CD14-positive monocyte (primary cell): ENCODE data around the gene ANKLE1. TPM values are rescaled to one million over a fixed set of nuclear protein-coding genes. Genes with fewer than 3 reads are reported as not detected.

Experiments
- DNase-seq, 3 donors: peaks; one replicate each; pipeline ENCODE4 v3.0.0-alpha.2; 2011 to 2022
- H2AFZ ChIP-seq: 2 replicates; pipeline ENCODE4 v1.6.0; 2012; ENCODE audit warnings: mild to moderate bottlenecking, low read depth, low read length, inconsistent platforms; ENCODE audit not compliant: insufficient read depth, poor library complexity, severe bottlenecking
- H3K27ac ChIP-seq, 2 donors: 1 replicate in 1 of 2; 2 replicates in 1 of 2; pipeline ENCODE4 v1.5.1; 2012 to 2013; ENCODE audit warnings: low read length in 2 of 2, control low read depth in 1 of 2, inconsistent platforms in 1 of 2, low read depth in 1 of 2, mild to moderate bottlenecking in 1 of 2
- H3K27me3 ChIP-seq, 2 donors: one replicate each; pipeline versions ENCODE4 v1.6.0 to v1.6.1; 2011 to 2013; ENCODE audit warnings: low read length in 2 of 2; ENCODE audit not compliant: control insufficient read depth in 2 of 2, insufficient read depth in 2 of 2
- H3K36me3 ChIP-seq, 2 donors: replicated peaks in 1 of 2; 1 replicate in 1 of 2; 2 replicates in 1 of 2; pipeline versions ENCODE4 v1.5.1 to v1.6.1; 2012 to 2013; ENCODE audit warnings: low read length in 2 of 2, control low read depth in 1 of 2, inconsistent platforms in 1 of 2, mild to moderate bottlenecking in 1 of 2; ENCODE audit not compliant: insufficient read depth in 2 of 2, control insufficient read depth in 1 of 2
- H3K4me1 ChIP-seq, 2 donors: 1 replicate in 1 of 2; 2 replicates in 1 of 2; pipeline versions ENCODE4 v1.5.1 to v1.6.1; 2012 to 2013; ENCODE audit warnings: low read length in 2 of 2, control low read depth in 1 of 2, inconsistent platforms in 1 of 2, mild to moderate bottlenecking in 1 of 2, moderate library complexity in 1 of 2; ENCODE audit not compliant: insufficient read depth in 2 of 2, control insufficient read depth in 1 of 2
- H3K4me2 ChIP-seq: replicated peaks from 2 replicates; pipeline ENCODE3; 2012; ENCODE audit warnings: low read length, moderate library complexity, mild to moderate bottlenecking; ENCODE audit not compliant: poor library complexity, severe bottlenecking; ENCODE audit errors: extremely low read depth
- H3K4me3 ChIP-seq, 3 experiments: fragments of 200-600 bp in 1 of 3; sonication (generic) in 1 of 3; replicated peaks in 1 of 3; 1 replicate in 2 of 3; 2 replicates in 1 of 3; pipeline ENCODE4 v1.5.1; 2011 to 2013; ENCODE audit warnings: low read length in 3 of 3, mild to moderate bottlenecking in 3 of 3, control low read depth in 2 of 3, low read depth in 2 of 3, inconsistent platforms in 1 of 3, moderate library complexity in 1 of 3
- H3K79me2 ChIP-seq: 2 replicates; pipeline ENCODE4 v1.6.0; 2012; ENCODE audit warnings: mild to moderate bottlenecking, control low read depth, inconsistent platforms, low read length, moderate library complexity; ENCODE audit not compliant: insufficient read depth
- H3K9ac ChIP-seq: 2 replicates; pipeline ENCODE4 v1.6.0; 2017; ENCODE audit warnings: low read length, mild to moderate bottlenecking; ENCODE audit not compliant: insufficient read depth, poor library complexity, severe bottlenecking
- H3K9me3 ChIP-seq, 2 donors: replicated peaks in 1 of 2; 1 replicate in 1 of 2; 2 replicates in 1 of 2; pipeline versions ENCODE4 v1.5.1 to v1.6.1; 2012 to 2013; ENCODE audit warnings: low read length in 2 of 2, control low read depth in 1 of 2; ENCODE audit not compliant: control insufficient read depth in 1 of 2, insufficient read depth in 1 of 2
- H4K20me1 ChIP-seq: 2 replicates; pipeline ENCODE4 v1.6.0; 2012; ENCODE audit warnings: mild to moderate bottlenecking, low read length, control low read depth, moderate library complexity; ENCODE audit not compliant: insufficient read depth
- H3K27ac Mint-ChIP-seq, 7 donors: one replicate each; pipeline ENCODE4 v1.8.0; 2020; ENCODE audit warnings: mild to moderate bottlenecking in 7 of 7, mixed read lengths in 7 of 7, moderate library complexity in 6 of 7, inconsistent platforms in 2 of 7
- H3K27me3 Mint-ChIP-seq, 3 donors: one replicate each; pipeline ENCODE4 v1.8.0; 2021 to 2022; ENCODE audit warnings: low read depth in 3 of 3, mild to moderate bottlenecking in 3 of 3, mixed read lengths in 3 of 3, moderate library complexity in 3 of 3, inconsistent platforms in 1 of 3
- H3K36me3 Mint-ChIP-seq, 2 donors: one replicate each; pipeline ENCODE4 v1.8.0; 2020; ENCODE audit warnings: mixed read lengths in 2 of 2, inconsistent platforms in 1 of 2, mild to moderate bottlenecking in 1 of 2
- H3K4me1 Mint-ChIP-seq: one replicate; pipeline ENCODE4 v1.8.0; 2020; ENCODE audit warnings: mild to moderate bottlenecking, mixed read lengths
- H3K4me3 Mint-ChIP-seq, 2 donors: one replicate each; pipeline ENCODE4 v1.8.0; 2020; ENCODE audit warnings: mild to moderate bottlenecking in 2 of 2, mixed read lengths in 2 of 2, moderate library complexity in 1 of 2
- H3K9me3 Mint-ChIP-seq, 7 donors: one replicate each; pipeline ENCODE4 v1.8.0; 2020 to 2022; ENCODE audit warnings: mixed read lengths in 7 of 7, mild to moderate bottlenecking in 6 of 7, moderate library complexity in 6 of 7, inconsistent platforms in 2 of 7
- WGBS: methylation state at CpG from one replicate; pipeline ENCODE4 v1.1.5; 2013; ENCODE audit warnings: missing lambda C conversion rate; ENCODE audit not compliant: insufficient coverage; 5-methylcytosine and 5-hydroxymethylcytosine counted together
- intact Hi-C, 2 donors: fragments of 100-400 bp; cut with micrococcal nuclease; formaldehyde crosslinking; loops; one replicate each; pipeline versions ENCODE4 v1.15.0 to v1.15.1; 2023
- polyA plus RNA-seq, 3 donors: library from polyadenylated mRNA; depleted of rRNA in 1 of 3; unstranded in 2 of 3; stranded (reverse) in 1 of 3; fragments of 300-500 nt in 2 of 3; fragments of >200 nt in 1 of 3; fragmentation: Illumina TruSeq in 2 of 3; gene quantifications; 1 replicate in 2 of 3; 2 replicates in 1 of 3; pipeline ENCODE4 v1.2.3, GENCODE V29; 2012 to 2021
- TF ChIP-seq, protein P1 (sequence below): fragments of 200-600 bp; IDR thresholded peaks from one replicate; pipeline ENCODE4 v1.8.0; 2022; ENCODE audit warnings: antibody characterized with exemption, mild to moderate bottlenecking

The ANKLE1 gene
- polyA plus RNA-seq, 3 donors: 1.3 to 8.5 (median 2.2) TPM

DNA sequence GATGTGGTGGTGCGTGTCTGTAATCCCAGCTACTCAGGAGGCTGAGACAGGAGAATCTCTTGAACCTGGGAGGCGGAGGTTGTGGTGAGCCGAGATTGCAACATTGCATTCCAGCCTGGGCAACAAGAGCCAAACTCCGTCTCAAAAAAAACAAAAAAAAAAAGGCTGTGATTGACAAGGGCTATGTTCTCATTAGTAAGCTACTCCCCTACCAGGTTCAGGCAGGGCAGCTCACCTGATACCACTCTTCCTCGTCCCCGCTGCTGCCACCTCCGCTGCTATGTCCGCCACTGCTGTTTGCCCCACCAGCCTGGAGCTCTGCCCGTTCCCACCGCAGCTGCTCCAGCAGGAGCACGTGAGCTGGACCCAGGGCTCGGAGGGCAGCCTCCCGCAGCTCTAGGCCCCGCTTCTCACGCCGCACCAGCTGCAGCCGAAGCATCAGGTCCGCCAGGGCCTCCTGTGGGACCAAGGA, 26.5 kb upstream of the ANKLE1 start:
- no peak overlapping the region for H3K4me3 ChIP-seq
- no peaks in the 10 kb centered on the region for H3K4me1 ChIP-seq
- Mint-ChIP-seq H3K4me3 (no peak overlapping the region), H3K36me3 (no peaks in the 10 kb centered on the region), H3K9me3 (peaks cover 0 to 2% (median 0%) of the 10 kb centered on the region in 7 donors), H3K27me3 (peaks cover 2 to 8% (median 5%) of the 10 kb centered on the region in 3 donors), H3K27ac (no peak overlapping the region), H3K4me1 (no peaks in the 10 kb centered on the region)
- no peak overlapping the region for H2AFZ ChIP-seq
- no peak overlapping the region for H3K9ac ChIP-seq
- no peak for DNase-seq
- H3K36me3 ChIP-seq: no peaks in the 10 kb centered on the region
- H3K27me3 ChIP-seq: no peaks in the 10 kb centered on the region
- no peaks in the 10 kb centered on the region for H3K79me2 ChIP-seq
- H4K20me1 ChIP-seq: no peaks in the 10 kb centered on the region
- no peak overlapping the region for H3K4me2 ChIP-seq
- TF ChIP-seq, protein P1, sequence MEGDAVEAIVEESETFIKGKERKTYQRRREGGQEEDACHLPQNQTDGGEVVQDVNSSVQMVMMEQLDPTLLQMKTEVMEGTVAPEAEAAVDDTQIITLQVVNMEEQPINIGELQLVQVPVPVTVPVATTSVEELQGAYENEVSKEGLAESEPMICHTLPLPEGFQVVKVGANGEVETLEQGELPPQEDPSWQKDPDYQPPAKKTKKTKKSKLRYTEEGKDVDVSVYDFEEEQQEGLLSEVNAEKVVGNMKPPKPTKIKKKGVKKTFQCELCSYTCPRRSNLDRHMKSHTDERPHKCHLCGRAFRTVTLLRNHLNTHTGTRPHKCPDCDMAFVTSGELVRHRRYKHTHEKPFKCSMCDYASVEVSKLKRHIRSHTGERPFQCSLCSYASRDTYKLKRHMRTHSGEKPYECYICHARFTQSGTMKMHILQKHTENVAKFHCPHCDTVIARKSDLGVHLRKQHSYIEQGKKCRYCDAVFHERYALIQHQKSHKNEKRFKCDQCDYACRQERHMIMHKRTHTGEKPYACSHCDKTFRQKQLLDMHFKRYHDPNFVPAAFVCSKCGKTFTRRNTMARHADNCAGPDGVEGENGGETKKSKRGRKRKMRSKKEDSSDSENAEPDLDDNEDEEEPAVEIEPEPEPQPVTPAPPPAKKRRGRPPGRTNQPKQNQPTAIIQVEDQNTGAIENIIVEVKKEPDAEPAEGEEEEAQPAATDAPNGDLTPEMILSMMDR: no peak
- no peaks in the 10 kb centered on the region for H3K9me3 ChIP-seq
- WGBS: 89% methylated on average over 15 of the region's 18 CpGs
- intact Hi-C loops: no loop called here
- H3K27ac ChIP-seq: no peak overlapping the region

DNA sequence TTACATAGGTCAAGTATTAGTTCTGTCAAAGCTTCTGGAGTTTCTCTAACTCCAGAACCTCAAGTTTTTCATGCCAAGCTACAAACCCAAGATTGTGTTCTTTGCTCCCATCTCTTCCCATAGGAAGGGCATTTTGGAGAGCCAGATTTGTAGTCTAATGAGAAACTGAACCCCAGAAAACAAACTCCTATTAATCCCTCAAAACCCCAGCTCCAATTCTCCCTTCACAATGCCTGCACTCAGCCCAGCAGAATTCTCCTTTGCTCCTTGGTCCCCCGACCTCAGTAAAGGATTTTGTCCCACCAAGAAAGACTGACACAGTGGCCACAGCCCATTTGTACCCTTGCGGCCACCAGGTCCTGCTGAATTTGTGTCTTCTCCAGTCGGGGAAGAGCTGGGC, 25.6 kb upstream of the ANKLE1 start:
- 84% methylated on average over 3 of the region's 3 CpGs for WGBS
- intact Hi-C loops: no loop called here

More for the DNA sequence above, 25.6 kb upstream of the ANKLE1 start:
- Mint-ChIP-seq H3K27me3 (peaks cover 2 to 8% (median 5%) of the 10 kb centered on the region in 3 donors), H3K4me3 (no peak overlapping the region), H3K36me3 (no peaks in the 10 kb centered on the region), H3K9me3 (peaks cover 0 to 2% (median 0%) of the 10 kb centered on the region in 7 donors), H3K4me1 (peaks cover 5% of the 10 kb centered on the region), H3K27ac (no peak overlapping the region)
- DNase-seq: no peak
- no peak overlapping the region for H3K9ac ChIP-seq
- no peaks in the 10 kb centered on the region for H4K20me1 ChIP-seq
- TF ChIP-seq, protein P1: no peak
- H3K9me3 ChIP-seq: no peaks in the 10 kb centered on the region
- no peaks in the 10 kb centered on the region for H3K27me3 ChIP-seq
- no peak overlapping the region for H3K4me2 ChIP-seq
- H3K36me3 ChIP-seq: no peaks in the 10 kb centered on the region
- no peaks in the 10 kb centered on the region for H3K4me1 ChIP-seq
- no peak overlapping the region for H2AFZ ChIP-seq
- no peaks in the 10 kb centered on the region for H3K79me2 ChIP-seq
- H3K27ac ChIP-seq: no peak overlapping the region
- no peak overlapping the region for H3K4me3 ChIP-seq
